ENCODE data around the gene RAD51B.
"Not testable (repeated sequence)": the region's sequence is repeated elsewhere in the genome, so short reads cannot be mapped to it uniquely, and the experiment has no call there.

The RAD51B gene

DNA sequence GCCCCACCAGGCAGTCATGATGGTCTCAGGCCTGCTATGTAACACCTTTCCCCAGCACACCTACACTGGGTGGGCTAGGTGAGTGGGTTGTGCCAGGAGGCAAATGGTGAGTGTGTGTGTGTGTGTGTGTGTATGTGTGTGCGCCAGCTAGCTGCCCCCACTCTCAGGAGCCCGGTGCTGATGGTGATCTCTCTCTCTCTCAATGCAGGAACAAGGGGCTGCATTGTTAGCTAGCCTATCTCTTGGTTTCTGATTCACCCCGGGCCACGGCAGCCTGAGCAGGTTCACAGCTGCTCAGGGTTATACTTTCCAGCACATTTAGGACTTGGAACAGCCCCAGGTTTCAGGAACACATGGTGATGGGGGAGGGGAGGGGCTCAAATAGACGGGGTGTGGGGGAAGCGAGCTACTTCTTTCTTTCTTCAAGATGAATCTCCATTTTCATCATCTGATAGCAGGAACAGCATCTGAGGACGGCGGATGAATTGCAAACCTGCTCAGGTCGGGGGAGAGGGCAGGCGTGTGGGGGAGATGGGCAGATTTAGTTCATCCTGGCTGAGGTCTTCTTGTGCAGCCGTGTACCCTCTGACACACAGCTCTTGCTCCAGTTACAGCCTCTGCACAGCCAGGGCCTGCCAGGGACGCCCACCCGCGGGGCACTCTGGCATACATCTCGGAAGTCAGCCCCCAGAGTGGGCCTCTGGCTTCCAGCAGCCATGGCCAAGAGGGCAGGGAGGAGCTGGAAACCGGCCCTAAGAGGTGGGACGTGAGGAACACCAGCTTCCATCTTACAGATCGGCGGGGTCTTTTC is 835.6 kb downstream of the RAD51B start:
- DNase-seq = no peak

DNA sequence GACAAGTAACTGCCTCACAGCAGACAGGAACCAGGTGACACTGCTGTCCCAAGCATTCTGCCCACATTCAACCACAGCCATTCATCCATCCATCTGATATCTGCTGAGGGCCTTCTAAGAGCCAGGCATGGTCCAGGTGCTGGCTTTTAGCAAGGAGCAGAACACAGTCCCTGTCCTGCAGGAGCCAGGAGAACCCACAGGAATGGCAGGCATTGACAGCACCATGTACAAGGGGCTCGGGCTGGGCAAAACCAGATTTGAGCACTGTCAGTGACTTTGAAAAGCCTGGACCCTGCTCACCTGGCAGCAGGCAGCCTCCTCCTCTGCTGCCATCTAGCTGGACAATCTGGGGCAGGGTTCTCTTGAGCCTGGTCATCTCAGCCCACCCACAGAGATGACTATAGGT is 836.3 kb downstream of the RAD51B start:
- DNase-seq = no peak

DNA sequence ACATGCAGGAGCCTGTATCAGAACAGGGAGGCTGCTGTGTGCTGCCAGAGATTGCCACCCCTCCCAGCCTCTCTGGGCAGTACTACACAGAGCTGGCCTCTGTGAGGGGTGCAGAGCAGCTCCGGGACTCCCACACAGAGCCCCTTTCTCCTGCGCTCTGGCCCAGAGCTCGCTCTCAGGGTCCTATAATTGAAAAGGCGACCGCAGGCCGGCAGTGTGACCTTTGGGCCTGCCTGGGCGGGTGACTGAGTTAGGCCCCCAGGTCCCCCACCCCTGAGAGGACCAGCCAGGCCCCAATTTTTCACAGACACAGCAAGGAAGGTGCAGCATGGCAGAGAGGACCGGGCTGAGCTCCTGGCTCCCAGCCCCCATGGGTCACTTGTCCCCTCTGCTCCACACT is 836.9 kb downstream of the RAD51B start:
- no peak for DNase-seq

DNA sequence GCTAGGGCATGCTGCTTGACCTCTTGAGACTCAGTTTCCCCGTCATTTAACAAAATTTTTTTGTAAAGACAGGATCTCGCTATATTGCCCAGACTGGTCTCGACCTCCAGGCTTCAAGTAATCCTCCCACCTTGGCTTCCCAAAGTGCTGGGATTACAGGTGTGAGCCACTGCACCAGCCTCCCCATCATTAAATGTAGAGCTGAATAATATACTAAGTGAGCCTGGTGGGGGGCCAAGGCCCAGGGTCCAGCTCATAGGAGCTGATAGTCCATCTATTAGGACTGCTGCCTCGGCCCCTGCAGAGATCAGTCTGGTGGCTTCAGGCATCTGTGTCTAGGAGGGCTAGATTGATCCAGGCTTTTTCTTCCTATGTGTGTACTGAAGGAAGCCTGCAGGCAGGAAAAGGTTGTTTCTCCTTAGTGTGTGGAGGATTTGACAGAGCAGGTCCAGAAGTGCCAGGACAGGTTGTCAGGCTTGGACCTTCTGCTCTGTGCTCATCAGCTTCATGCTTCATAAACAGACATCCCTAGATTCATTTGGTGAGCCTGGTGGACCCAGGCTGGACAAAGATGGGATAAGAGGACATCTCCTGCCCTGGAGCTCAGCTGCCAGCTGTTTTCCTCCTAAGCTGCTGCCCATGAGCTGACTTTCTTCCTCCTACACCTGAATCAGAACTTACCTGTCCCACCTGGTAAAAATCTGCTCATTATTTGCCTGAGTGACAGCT is 837.9 kb downstream of the RAD51B start:
- DNase-seq = no peak

DNA sequence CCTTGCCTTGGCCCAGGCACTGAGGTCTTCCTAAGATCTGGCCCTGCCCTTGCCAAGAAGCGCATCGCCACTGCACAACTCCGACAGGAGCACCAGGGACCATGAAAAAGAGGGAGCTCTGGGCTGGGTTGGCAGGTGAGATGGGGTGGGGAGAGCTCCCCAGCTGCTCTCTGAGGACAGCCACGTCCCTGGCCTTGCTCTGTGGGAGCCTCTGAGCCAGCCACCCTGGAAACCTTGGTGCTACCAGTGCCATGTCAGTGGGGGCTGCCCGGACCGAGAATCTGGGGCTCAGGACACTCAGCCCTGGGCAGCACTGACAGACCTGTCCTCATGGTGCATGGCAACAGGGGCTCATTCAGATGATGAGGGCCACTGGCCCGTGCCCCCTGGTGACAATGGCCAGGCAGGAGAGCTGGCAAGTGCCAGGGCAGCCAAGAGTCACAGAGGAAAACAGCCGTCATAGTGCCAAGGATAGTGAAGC is 838.5 kb downstream of the RAD51B start:
- no peak for DNase-seq

DNA sequence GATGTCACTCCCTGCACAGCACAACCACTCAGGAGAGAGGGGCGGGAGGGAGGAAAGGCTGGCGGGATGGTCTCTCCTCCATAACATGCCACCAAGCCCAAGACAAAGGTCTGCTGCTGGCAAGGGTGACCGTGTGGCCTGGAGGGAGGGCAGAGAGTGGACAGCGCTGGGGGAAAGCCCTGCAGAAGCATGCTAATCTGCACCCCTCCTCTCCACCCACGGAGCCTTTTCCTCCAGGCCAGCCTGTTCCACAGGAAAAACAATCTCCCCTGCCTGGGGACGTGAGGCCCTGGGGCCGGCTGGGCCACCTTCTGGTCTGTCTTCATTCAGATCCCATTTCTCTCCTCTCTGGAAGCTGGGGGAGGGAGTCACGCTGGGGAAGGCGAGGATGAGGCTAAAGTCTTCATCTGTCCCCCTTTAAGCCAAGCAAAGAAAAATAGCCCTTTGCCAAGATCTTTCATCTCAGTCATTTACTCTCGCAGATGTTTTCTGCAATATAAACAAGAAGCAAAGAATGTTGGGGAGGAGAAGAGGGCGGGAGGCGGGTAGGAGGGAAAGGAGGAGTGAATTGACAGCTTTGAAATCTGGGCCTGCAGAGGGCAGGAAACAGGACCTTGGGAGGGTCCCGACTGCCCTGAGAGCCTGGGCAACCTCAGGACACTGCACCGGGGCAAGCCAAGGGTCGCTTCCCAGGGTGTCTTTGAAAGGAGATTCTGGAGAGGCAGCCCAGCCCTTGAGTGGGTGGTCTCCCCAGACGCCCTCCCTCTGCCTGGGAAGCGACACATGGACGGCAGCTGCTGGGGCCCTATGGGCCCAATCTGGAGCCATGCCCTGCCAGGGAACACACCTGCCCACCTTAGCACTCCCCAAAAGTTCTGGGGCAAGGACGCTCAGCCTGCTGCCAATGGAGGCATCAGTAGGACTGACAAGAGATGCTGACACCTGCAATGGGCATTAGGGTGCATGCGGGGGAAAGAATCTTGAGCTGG is 839.7 kb downstream of the RAD51B start:
- no peak for DNase-seq

DNA sequence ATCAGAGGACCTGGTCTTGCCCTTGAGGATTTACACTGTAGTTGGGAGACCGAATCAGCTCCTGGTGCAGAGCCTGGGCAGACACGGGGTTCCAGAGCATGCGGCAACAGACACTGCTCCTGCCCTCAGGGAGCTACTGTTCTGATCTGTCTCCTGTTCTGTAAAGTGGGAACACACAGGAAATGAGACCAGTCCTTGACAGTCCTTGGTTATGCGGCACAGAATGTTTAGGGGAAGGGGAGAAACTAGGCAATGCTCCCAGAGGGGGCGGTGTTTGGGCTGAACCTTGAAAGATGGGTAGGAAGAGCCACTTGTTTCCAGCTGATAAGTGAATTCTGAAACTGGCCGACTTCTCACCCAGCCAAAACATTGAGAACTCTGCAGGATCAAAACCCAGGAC is 840.9 kb downstream of the RAD51B start:
- DNase-seq = no peak

DNA sequence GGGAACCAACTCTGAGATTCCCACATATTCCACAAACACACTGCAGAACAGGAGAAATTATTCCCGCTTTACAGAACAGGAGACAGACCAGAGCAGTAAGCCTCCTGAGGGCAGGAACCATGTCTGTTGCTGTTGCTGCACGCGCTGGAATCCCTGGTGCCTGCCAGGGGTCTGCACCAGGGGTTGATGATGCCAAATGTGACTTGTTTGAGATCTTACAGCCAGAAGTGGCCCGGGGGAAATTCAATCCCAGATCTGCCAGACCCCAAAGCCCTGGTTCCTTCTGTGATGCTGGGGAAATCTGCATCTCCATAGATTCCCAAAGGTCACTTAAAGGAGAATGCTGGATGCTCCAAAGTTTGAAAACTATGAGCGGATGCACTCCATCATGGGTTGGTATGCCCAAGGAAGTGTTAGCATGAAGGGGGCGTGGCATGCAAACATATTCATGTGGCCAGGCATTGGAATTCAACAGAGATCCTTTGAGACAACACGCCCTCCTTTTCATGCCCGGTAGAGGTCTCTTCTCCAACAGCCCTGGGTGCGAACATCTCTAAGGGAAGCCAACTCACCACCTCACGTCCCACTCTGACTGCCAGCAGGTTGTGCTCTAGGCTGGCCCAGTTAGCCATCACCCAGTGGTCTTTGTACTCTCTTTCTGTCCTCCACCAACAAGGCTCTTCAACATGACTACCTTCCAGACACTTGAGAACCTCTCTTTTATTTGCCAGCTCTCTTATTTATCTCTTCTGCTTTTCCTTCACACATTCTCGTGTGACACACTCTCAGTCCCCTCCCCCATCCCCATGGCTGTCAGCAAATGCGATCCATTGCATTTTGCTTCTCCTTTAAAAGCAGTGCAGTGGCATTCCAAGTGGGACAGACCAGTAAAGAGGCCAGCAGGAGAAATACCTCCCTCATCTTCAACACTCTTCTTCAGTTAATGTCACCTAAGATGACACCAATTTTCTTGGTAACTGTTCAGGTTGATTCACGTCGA is 841.9 kb downstream of the RAD51B start:
- DNase-seq = no peak

DNA sequence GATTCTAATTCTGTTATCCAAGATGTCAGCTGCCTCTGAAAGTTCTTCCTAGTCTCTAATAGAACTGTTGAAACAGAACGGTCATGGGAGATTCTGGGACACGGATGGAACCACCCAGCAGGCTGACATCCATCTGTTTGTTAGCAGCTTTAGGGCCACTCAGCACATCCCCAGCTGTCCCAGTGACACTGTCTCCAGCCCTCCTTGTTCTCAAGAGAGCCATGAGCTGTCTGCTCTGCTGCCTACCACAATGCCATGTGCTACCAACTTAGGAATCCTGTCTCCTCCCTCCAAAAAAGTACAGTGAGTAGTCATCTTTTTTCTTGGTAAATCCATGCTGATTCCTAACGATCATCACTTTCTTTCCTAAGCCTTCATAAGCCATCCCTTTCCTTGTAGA is 842.8 kb downstream of the RAD51B start:
- no peak for DNase-seq

DNA sequence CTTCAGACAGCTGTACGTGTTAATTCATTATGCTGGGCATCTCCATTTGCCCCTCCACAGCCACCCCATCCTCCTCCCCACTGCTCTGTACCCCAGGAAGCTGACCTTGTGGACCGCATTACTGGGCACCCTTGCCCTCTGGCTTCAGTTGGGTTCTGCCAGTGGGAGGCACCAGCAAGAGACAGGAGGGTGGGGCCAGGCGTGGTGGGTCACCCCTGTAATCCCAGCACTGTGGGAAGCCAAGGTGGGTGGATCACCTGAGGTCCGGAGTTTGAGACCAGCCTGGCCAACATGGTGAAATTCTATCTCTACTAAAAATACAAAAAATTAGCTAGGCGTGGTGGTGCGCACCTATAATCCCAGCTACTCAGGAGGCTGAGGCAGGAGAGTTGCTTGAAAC is 843.2 kb downstream of the RAD51B start:
- DNase-seq = not testable (repeated sequence)

DNA sequence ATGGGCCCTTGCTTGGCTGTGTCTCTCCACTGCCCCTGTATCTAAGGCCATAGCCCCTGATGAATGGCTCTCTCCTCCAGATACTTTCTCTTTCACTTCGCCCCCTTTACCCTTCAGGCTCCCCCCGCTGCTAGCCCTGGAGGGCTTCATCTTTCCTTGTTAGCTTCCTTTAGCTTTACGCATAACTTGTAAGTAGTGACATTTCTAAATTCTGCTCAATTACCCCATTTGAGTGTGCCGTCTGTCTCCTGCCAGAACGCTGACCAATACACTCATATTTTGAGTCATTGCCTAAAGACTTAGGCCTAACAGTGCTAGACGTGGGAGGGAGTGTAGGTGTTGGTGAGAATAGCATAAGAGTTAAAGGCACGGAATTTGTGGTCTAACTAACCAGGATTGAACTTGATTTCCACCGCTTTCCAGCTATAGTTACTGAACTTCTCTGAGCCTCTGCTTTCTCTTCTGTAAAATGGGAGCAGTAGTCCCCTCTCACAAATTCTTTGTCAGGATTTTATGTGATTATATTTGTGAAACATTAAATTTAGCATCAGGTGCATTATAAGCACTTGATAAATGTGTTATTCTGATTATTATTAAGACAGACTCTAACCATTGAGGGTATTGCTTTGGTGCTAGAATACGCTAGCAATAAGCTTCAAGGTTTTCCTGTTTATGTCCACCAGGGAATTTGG is 844.0 kb downstream of the RAD51B start:
- peak; percentile 24 for DNase-seq

DNA sequence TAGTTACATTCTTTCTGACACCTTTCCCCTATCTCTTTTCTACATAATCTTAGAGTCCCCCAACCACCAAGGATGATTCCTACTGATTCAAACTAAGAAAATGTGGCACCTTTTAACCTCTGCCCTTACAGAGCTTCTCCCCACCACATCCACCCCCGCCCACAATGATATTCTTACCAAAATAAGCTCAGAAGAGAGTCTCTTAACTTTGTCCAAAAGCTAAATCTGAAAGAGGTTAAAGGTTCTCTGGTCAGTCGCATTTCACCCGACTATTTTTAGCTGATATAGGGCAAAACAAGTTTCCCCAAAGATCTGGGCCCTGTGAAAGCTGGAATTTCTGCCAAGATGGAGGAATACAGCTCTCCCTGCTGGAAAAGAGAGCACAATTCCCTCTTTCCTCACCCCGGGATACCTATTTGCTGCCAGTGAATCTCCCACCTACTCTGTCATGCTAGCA is 844.7 kb downstream of the RAD51B start:
- DNase-seq = no peak

DNA sequence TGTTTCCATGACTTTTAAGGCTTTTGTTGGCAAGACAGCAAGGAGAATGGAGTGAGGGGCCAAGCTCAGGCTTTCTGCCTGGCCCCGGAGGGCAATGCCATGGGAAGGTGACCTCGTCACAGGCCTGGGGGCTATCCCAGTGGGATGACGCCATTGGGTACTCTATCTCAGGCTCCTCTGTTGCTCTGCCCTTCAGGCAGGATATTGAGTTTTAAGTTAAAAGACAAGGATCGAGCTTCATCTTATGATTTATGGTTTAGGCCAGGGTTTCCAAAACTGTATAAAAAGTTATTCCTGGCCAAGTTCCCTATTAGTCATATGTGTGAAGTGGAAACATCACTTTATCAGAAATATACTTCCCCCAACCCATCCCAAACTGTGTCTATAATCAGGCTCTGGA is 845.6 kb downstream of the RAD51B start:
- no peak for DNase-seq

DNA sequence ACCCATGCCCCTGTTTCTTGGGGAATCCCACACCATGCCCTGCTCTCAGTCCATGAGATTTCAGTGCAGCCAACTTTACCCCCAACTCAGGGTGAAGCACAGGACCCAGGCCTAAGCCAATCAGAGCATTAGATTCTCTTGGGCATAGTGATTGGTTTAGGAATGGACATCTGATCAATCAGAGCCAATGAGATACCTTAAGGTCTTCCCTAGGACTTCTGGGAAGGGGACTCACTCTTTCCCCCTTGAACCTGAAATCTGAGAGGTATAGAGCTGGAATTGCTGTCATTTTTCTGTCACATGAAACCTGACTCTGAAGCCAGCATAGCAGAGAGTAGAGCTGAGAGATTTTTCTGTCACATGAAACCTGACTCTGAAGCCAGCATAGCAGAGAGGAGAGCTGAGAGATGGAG is 846.2 kb downstream of the RAD51B start:
- DNase-seq = no peak

DNA sequence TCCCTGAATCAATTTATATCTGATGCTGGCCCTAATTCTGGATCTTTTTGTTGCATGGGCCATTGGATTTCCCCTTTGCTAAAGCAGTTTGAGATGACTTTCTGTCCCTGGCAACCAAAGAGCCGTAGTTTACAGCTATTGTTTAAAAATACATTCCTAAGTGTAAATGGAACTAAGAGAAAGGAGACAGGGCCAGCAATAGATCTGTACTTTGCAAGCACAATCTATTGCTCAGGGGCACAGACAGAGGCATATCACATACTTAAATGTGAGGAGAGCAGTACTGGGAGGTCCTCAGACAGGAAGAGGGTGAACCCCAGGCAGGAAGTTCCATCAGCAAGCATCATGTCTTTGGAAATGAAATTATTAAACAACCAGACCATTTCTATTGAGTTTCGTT is 846.7 kb downstream of the RAD51B start:
- DNase-seq = no peak

DNA sequence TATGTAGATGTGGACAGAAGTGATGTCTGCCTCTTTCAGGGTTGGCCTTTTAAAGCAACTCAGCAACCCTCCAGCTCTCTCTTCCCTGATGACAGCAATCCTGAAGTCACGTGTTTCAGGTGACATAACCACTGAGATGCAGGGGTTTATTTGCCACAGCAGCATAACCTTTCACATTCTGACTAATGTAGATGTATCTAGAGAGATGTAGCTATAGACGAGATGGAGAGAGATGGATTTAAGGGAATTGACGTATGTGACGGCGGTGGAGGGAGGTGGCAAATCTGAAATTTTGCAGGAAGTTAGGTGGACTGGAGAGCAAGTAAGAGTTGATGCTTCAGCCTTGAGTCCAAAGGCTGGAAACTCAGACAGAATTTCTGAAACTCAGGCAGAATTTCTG is 847.3 kb downstream of the RAD51B start:
- DNase-seq = no peak

DNA sequence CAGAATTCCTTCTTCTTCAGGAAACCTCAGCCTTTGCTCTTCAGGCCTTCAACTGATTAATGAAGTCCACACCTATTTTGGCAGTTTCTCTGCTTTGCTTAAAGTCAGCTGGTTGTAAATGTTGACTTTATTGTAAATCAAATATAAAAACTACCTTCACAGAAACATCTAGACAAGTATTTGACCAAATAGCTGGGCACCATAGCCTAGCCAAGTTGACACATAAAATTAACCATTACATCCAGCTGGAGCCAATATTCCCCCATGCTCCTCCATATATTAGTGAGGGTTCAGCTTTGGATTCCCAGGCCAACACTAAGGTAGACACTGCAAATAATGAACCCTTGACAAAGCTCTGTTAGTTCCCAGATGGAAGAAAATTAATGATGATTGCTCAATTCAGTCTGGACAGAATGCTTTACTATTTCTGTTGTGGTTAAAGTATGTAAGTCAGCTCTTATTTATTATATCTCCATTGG is 847.8 kb downstream of the RAD51B start:
- DNase-seq = no peak

DNA sequence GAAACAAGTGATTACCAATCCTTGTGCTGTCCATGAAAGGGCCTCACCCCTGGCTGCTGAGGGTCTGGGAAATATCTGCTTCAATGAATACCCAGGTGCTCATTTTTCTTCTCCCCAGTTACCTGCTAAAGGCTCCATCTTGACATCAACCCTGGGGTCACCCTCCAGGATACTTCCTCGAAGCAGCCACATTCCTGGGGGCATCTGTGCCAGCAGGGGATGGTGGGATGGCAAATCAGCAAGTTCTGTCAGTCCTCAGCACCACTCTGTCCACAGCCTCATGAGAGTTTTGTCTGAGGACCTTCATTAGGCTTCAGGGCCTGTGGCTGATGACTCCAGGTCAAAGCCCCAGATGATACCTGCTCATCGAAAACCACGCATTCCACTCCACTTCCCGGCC is 848.4 kb downstream of the RAD51B start:
- DNase-seq = no peak

DNA sequence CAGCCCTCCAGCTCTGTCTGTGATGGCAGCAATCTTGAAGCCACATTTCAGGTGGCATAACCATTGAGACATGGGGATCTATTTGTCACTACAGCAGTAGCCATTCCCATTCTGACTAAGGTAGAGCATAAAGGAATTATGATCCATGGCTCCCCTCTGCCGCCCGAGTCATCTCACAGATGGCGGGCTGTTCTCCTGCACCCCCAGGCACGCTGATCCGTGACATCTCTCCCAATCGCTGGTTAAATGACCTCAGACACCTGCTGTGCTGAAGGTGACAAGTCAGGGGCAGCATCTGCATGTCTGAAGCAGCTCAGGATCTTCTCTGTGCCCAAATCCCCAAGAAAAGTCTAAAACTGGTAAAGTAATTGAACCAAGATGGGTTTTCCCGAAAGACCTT is 849.0 kb downstream of the RAD51B start:
- DNase-seq = no peak

DNA sequence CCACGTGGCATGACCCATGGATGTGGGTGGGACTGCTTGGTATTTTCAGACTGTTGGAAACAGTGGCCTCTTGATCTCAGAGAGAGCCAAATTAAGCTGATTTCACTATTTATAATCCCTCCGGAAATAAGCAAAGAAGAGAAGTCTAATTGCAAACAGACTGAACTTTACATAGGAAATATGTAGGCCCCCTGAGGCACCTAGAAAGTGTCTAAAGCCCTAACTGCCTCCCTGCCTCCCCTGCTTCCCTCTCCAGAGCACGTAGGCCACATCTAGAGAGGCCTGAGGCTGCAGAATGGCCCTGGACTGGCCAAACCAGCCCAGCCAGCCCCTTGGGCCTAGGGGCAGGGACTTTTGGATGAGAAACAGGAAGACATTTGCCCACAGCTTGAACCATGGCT is 849.5 kb downstream of the RAD51B start:
- no peak for DNase-seq
